HL-60 (cell line): ENCODE measurements around the gene ESD.
"Not testable (repeated sequence)": the region's sequence is repeated elsewhere in the genome, so short reads cannot be mapped to it uniquely, and the experiment has no call there.

ENCODE experiments used
- DNase-seq, 2 experiments: peaks; one replicate each; pipeline ENCODE4 v3.0.0-alpha.2; 2010 to 2020; ENCODE audit warnings: low read depth in 1 of 2, low spot score in 1 of 2
- H3K27ac ChIP-seq: fragments of 250-450 bp; sonication (Bioruptor Pico); replicated peaks from 2 replicates; pipeline ENCODE4 v1.5.1; 2020; ENCODE audit warnings: mild to moderate bottlenecking, moderate library complexity
- H3K27me3 ChIP-seq: fragments of 250-450 bp; sonication (Bioruptor Pico); 2 replicates; pipeline ENCODE4 v1.5.1; 2021; ENCODE audit warnings: mild to moderate bottlenecking, moderate library complexity; ENCODE audit not compliant: insufficient read depth, poor library complexity, severe bottlenecking
- H3K4me3 ChIP-seq: replicated peaks from 2 replicates; pipeline ENCODE4 v1.5.1; 2011; ENCODE audit warnings: mild to moderate bottlenecking, control low read depth, low read length; ENCODE audit not compliant: insufficient read depth
- GABPA ChIP-seq: IDR thresholded peaks from 2 replicates; pipeline ENCODE4 v1.6.1; 2012; ENCODE audit warnings: low read depth
- POLR2AphosphoS5 ChIP-seq: IDR thresholded peaks from 2 replicates; pipeline ENCODE4 v1.6.1; 2012; ENCODE audit warnings: low read depth
- SPI1 ChIP-seq: IDR thresholded peaks from 2 replicates; pipeline ENCODE4 v1.6.1; 2012; ENCODE audit warnings: low read depth, mild to moderate bottlenecking, borderline replicate concordance
- TF ChIP-seq, protein P1 (sequence below): IDR thresholded peaks from one replicate; pipeline ENCODE4 v1.5.1; 2011; ENCODE audit warnings: low read length, control low read depth, inconsistent platforms; ENCODE audit not compliant: insufficient read depth
- TF ChIP-seq, protein P2 (sequence below): IDR thresholded peaks from 2 replicates; pipeline ENCODE4 v1.6.1; 2012; ENCODE audit warnings: low read depth; ENCODE audit not compliant: insufficient replicate concordance

The ESD gene

DNA sequence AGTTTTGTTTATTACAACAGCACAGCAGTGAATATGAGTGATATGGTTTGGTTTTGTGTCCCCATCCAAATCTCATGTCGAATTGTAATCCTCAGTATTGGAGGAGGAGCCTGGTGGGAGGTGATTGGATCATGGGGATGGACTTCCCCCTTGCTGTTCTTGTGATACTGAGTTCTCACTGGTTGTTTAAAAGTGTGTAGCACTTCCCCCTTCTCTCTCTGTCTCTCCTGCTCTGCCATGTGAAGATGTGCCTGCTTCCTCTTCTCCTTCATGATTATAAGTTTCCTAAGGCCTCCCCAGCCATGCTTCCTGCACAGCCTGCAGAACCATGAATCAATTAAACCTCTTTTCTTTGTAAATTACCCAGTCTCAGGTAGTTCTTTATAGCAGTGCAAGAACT is 8.0 kb upstream of the ESD start:
- H3K27ac ChIP-seq, H3K27me3 ChIP-seq, H3K4me3 ChIP-seq: not testable (repeated sequence)
- peak; percentile 49 to 62 for DNase-seq
- TF ChIP-seq SPI1, result peak; percentile 72; the same call in 1 of the 2 replicates

DNA sequence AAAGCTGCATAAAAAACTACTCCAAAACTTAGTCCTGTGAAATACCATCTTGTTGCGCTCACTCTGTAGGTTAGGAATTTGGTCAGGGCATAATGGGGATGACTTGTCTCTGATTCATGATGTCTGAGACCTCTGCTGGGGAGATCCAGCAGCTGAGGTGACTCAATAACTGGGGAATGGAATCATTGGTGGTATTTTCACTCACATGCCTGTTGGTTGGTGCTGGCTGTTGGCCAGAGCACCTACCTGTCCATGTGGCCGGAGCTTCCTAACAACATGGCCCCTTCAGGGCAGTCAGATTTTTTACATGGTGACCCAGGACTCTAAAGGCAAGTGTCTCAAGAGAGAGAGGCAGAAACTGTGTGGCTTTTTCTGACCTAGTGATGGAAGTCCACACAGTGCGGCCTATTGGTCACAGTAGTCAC is 7.4 kb upstream of the ESD start:
- Histone ChIP-seq H3K27ac (no peak overlapping the region), H3K4me3 (no peak overlapping the region), H3K27me3 (no peaks in the 10 kb centered on the region)
- no peak for TF ChIP-seq POLR2AphosphoS5
- no peak for TF ChIP-seq SPI1
- TF ChIP-seq, protein P1, sequence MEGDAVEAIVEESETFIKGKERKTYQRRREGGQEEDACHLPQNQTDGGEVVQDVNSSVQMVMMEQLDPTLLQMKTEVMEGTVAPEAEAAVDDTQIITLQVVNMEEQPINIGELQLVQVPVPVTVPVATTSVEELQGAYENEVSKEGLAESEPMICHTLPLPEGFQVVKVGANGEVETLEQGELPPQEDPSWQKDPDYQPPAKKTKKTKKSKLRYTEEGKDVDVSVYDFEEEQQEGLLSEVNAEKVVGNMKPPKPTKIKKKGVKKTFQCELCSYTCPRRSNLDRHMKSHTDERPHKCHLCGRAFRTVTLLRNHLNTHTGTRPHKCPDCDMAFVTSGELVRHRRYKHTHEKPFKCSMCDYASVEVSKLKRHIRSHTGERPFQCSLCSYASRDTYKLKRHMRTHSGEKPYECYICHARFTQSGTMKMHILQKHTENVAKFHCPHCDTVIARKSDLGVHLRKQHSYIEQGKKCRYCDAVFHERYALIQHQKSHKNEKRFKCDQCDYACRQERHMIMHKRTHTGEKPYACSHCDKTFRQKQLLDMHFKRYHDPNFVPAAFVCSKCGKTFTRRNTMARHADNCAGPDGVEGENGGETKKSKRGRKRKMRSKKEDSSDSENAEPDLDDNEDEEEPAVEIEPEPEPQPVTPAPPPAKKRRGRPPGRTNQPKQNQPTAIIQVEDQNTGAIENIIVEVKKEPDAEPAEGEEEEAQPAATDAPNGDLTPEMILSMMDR, result no peak
- no peak for TF ChIP-seq GABPA
- DNase-seq, result no peak

DNA sequence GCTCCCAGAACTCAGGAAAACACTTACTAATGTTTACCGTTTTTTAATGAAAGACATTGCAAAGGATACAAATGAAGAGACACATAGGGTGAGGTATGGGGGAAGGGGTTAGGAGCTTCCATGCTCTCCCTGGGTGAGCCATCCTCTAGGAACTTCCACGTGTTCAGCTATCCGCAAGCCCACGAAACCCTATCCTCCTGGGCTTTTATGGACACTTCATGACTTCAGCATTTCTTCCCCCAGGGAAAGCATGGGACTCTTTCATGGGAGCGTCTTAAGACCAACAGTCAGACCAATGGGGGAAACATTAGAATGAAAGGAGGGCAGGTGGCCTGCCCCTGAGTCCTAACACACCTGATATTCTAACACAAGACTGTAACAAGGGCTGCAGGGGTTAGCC is 6.6 kb upstream of the ESD start:
- H3K27ac ChIP-seq, result no peak overlapping the region
- H3K4me3 ChIP-seq, result no peak overlapping the region
- no peak for DNase-seq
- TF ChIP-seq, protein P2, sequence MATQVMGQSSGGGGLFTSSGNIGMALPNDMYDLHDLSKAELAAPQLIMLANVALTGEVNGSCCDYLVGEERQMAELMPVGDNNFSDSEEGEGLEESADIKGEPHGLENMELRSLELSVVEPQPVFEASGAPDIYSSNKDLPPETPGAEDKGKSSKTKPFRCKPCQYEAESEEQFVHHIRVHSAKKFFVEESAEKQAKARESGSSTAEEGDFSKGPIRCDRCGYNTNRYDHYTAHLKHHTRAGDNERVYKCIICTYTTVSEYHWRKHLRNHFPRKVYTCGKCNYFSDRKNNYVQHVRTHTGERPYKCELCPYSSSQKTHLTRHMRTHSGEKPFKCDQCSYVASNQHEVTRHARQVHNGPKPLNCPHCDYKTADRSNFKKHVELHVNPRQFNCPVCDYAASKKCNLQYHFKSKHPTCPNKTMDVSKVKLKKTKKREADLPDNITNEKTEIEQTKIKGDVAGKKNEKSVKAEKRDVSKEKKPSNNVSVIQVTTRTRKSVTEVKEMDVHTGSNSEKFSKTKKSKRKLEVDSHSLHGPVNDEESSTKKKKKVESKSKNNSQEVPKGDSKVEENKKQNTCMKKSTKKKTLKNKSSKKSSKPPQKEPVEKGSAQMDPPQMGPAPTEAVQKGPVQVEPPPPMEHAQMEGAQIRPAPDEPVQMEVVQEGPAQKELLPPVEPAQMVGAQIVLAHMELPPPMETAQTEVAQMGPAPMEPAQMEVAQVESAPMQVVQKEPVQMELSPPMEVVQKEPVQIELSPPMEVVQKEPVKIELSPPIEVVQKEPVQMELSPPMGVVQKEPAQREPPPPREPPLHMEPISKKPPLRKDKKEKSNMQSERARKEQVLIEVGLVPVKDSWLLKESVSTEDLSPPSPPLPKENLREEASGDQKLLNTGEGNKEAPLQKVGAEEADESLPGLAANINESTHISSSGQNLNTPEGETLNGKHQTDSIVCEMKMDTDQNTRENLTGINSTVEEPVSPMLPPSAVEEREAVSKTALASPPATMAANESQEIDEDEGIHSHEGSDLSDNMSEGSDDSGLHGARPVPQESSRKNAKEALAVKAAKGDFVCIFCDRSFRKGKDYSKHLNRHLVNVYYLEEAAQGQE, result no peak
- no peak for TF ChIP-seq POLR2AphosphoS5
- TF ChIP-seq GABPA, result no peak
- no peak for TF ChIP-seq SPI1
- TF ChIP-seq, protein P1, result no peak
- H3K27me3 ChIP-seq, result no peaks in the 10 kb centered on the region

DNA sequence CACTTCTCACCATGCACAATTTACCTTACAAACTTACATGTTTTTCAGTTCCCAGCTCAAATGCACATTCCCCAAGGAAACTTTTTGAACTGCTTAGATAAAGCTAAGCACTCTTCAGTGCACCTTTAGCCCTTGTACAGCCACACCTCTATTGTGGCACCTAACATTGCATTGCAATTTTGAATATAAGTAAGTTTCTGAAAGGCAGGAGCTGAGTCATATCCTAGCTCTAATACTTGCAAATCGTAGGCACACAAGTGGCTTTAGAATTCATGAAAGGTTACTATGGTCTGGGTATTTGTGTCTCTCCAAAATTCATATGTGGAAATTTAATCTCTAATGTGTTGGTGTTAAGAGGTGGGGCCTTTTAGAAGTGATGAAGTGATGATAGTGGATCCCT is 4.9 kb upstream of the ESD start:
- Histone ChIP-seq H3K27ac (no peak overlapping the region), H3K27me3 (no peaks in the 10 kb centered on the region), H3K4me3 (no peak overlapping the region)
- no peak for DNase-seq
- TF ChIP-seq GABPA (no peak), SPI1 (no peak)

DNA sequence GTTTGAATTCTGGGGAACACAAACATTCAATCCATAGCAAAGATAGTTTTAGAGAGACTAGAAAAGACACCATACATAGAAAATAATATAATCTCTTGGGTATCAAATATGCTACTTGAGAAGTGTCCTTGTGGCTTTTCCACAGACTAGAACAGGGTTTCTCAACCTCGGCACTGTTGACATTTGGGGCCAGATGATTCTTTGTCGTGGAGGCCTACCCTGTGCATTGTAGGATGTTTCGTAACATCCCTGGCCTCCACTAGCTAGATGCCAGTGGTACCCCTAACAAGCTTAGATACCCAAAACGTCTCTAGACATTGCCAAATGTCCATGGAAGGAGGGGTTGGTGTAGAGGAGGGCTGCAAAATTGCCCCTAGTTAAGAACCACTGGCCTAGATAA is 2.2 kb upstream of the ESD start:
- peak in 1 of 2 experiments; percentile 46 for DNase-seq
- Histone ChIP-seq H3K27me3 (no peaks in the 10 kb centered on the region), H3K27ac (no peak overlapping the region), H3K4me3 (no peak overlapping the region)
- TF ChIP-seq GABPA (no peak), SPI1 (no peak), POLR2AphosphoS5 (no peak)
- TF ChIP-seq, protein P1, result no peak
- TF ChIP-seq, protein P2, result no peak
